ENCODE results near the gene GGTA1. TPM values are rescaled to one million over a fixed set of nuclear protein-coding genes. Genes with fewer than 3 reads are reported as not detected.

The GGTA1 gene
- total and polyA plus RNA-seq, 8 donors = 4.8 to 10.2 (median 7.4) TPM

- Histone ChIP-seq H3K4me3 (no peak overlapping the region), H3K9me3 (no peaks in the 10 kb centered on the region), H3K27me3 (no peaks in the 10 kb centered on the region), H3K4me1 (peaks cover 0 to 4% of the 10 kb centered on the region in 2 donors), H3K27ac (no peak overlapping the region), H3K36me3 (no peaks in the 10 kb centered on the region)
- ATAC-seq (no peak), DNase-seq (peak in 1 of 4 donors; percentile 12)
- no peak for TF ChIP-seq CTCF (IDR thresholded peaks at IDR 0.05)
- intact Hi-C loops (cut with DNase I) = no loop called here
These were observed 46.3 kb downstream of the GGTA1 start for GRCh38 chr9:121453232-121453892.

GRCh38 chr9:121452085-121452484, 47.6 kb downstream of the GGTA1 start:
- intact Hi-C loops (cut with DNase I) = no loop called here
- Histone ChIP-seq H3K9me3 (no peaks in the 10 kb centered on the region), H3K4me1 (peaks cover 0 to 4% of the 10 kb centered on the region in 2 donors), H3K36me3 (no peaks in the 10 kb centered on the region), H3K4me3 (no peak overlapping the region), H3K27ac (no peak overlapping the region), H3K27me3 (no peaks in the 10 kb centered on the region)
- ATAC-seq (no peak), DNase-seq (no peak)
- no peak for TF ChIP-seq CTCF (IDR thresholded peaks at IDR 0.05)

GRCh38 chr9:121451586-121451985, 48.1 kb downstream of the GGTA1 start:
- Histone ChIP-seq H3K36me3 (no peaks in the 10 kb centered on the region), H3K27ac (no peak overlapping the region), H3K9me3 (no peaks in the 10 kb centered on the region), H3K4me3 (no peak overlapping the region), H3K4me1 (peaks cover 0 to 4% of the 10 kb centered on the region in 2 donors), H3K27me3 (no peaks in the 10 kb centered on the region)
- ATAC-seq (no peak), DNase-seq (no peak)
- intact Hi-C loops (cut with DNase I) = no loop called here
- no peak for TF ChIP-seq CTCF (IDR thresholded peaks at IDR 0.05)

GRCh38 chr9:121450241-121450640, 49.4 kb downstream of the GGTA1 start:
- ATAC-seq (no peak), DNase-seq (no peak)
- no peaks in the 10 kb centered on the region for H3K36me3 ChIP-seq
- TF ChIP-seq CTCF (IDR thresholded peaks at IDR 0.05) = no peak
- peaks cover 0 to 4% of the 10 kb centered on the region in 2 donors for H3K4me1 ChIP-seq
- intact Hi-C loops (cut with DNase I) = no loop called here
- H3K27me3 ChIP-seq = no peaks in the 10 kb centered on the region
- no peaks in the 10 kb centered on the region for H3K9me3 ChIP-seq
- H3K4me3 ChIP-seq = no peak overlapping the region
- no peak overlapping the region for H3K27ac ChIP-seq

- Histone ChIP-seq H3K27ac (no peak overlapping the region), H3K36me3 (no peaks in the 10 kb centered on the region), H3K4me3 (no peak overlapping the region), H3K9me3 (no peaks in the 10 kb centered on the region), H3K27me3 (no peaks in the 10 kb centered on the region), H3K4me1 (peaks cover 0 to 4% of the 10 kb centered on the region in 2 donors)
- no peak for TF ChIP-seq CTCF (IDR thresholded peaks at IDR 0.05)
- no peak for ATAC-seq
- intact Hi-C loops (cut with DNase I) = no loop called here
- no peak for DNase-seq
These were observed 49.9 kb downstream of the GGTA1 start for GRCh38 chr9:121449786-121450185.

Data from left lung (tissue), 10 donors.